RWPE2 (cell line): ENCODE data around the gene WHRN.

Experiments used
- ATAC-seq: fragments of 200-7000 bp; cut with Tn5 transposase; 3 replicates; pipeline ENCODE4 v1.9.1; 2021; ENCODE audit warnings: low read depth
- DNase-seq: peaks from one replicate; pipeline ENCODE4 v3.0.0-alpha.2; 2020; ENCODE audit warnings: low spot score
- H3K27ac ChIP-seq: fragments of 450-650 bp; 2 replicates; pipeline ENCODE4 v1.5.1; 2017; ENCODE audit warnings: mild to moderate bottlenecking; ENCODE audit not compliant: poor library complexity, severe bottlenecking
- H3K27me3 ChIP-seq: fragments of 250-450 bp; sonication (Bioruptor Pico); 2 replicates; pipeline ENCODE4 v1.5.1; 2021; ENCODE audit warnings: mild to moderate bottlenecking, moderate library complexity; ENCODE audit not compliant: insufficient read depth, poor library complexity, severe bottlenecking
- H3K36me3 ChIP-seq: fragments of 250-450 bp; sonication (Bioruptor Pico); 2 replicates; pipeline ENCODE4 v1.5.1; 2020; ENCODE audit warnings: low read depth, mild to moderate bottlenecking, moderate library complexity
- H3K4me1 ChIP-seq: fragments of 250-450 bp; sonication (Bioruptor Pico); 2 replicates; pipeline ENCODE4 v1.5.1; 2021; ENCODE audit warnings: mild to moderate bottlenecking, moderate library complexity; ENCODE audit not compliant: insufficient read depth, poor library complexity, severe bottlenecking
- H3K4me3 ChIP-seq: fragments of 250-450 bp; sonication (Bioruptor Pico); 2 replicates; pipeline ENCODE4 v1.5.1; 2021; ENCODE audit warnings: mild to moderate bottlenecking, moderate library complexity; ENCODE audit not compliant: severe bottlenecking
- H3K9me3 ChIP-seq: fragments of 250-450 bp; sonication (Bioruptor Pico); 2 replicates; pipeline ENCODE4 v1.5.1; 2021; ENCODE audit warnings: mild to moderate bottlenecking, moderate library complexity; ENCODE audit not compliant: severe bottlenecking
- TF ChIP-seq, protein P1 (sequence below): fragments of 450-650 bp; IDR thresholded peaks from one replicate; pipeline ENCODE4 v1.5.1; 2017; ENCODE audit warnings: mild to moderate bottlenecking, moderate library complexity; ENCODE audit not compliant: poor library complexity, severe bottlenecking

Gene WHRN

DNA sequence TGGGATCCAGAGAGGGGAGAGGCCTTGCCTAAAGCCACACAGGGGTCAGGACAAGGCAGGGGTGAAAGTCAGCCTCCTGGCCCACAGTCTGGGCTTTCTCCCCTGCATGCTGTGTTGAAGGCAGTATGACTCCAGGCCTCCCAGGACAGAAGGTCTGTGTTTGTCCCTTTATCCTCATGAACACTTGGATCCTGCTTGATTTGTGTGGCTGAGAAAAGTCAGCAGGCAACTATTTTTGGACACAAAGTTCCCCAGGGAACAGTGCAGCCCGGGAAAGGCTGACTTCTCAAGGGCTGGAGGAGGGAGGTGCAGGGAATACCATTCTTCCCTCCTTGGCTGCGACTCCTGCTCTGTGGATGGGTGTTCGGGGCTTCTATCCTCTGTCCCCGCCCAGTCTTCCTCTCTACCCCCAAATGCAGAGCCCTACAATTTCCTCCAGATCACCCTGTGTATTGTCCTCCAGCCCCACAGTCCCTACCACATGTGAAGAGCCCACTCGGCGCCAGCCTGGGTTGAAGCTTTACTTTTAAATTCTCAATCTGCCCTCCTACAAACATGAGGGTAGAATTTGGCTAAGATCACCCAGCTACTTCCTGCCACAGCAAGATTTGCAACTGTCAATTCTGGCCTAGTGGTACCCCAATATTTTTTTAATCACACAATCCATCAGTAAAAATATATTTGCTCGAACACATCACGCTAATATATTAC is 121.6 kb downstream of the WHRN start:
- Histone ChIP-seq H3K9me3 (no peaks in the 10 kb centered on the region), H3K36me3 (0 out of 2 replicates have a peak, but pooled peaks cover 3% of the 10 kb centered on the region), H3K4me1 (peaks cover 21% of the 10 kb centered on the region), H3K4me3 (no peak overlapping the region), H3K27me3 (no peaks in the 10 kb centered on the region), H3K27ac (no peak overlapping the region)
- TF ChIP-seq, protein P1, sequence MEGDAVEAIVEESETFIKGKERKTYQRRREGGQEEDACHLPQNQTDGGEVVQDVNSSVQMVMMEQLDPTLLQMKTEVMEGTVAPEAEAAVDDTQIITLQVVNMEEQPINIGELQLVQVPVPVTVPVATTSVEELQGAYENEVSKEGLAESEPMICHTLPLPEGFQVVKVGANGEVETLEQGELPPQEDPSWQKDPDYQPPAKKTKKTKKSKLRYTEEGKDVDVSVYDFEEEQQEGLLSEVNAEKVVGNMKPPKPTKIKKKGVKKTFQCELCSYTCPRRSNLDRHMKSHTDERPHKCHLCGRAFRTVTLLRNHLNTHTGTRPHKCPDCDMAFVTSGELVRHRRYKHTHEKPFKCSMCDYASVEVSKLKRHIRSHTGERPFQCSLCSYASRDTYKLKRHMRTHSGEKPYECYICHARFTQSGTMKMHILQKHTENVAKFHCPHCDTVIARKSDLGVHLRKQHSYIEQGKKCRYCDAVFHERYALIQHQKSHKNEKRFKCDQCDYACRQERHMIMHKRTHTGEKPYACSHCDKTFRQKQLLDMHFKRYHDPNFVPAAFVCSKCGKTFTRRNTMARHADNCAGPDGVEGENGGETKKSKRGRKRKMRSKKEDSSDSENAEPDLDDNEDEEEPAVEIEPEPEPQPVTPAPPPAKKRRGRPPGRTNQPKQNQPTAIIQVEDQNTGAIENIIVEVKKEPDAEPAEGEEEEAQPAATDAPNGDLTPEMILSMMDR = no peak
- no peak for DNase-seq
- no peak for ATAC-seq

DNA sequence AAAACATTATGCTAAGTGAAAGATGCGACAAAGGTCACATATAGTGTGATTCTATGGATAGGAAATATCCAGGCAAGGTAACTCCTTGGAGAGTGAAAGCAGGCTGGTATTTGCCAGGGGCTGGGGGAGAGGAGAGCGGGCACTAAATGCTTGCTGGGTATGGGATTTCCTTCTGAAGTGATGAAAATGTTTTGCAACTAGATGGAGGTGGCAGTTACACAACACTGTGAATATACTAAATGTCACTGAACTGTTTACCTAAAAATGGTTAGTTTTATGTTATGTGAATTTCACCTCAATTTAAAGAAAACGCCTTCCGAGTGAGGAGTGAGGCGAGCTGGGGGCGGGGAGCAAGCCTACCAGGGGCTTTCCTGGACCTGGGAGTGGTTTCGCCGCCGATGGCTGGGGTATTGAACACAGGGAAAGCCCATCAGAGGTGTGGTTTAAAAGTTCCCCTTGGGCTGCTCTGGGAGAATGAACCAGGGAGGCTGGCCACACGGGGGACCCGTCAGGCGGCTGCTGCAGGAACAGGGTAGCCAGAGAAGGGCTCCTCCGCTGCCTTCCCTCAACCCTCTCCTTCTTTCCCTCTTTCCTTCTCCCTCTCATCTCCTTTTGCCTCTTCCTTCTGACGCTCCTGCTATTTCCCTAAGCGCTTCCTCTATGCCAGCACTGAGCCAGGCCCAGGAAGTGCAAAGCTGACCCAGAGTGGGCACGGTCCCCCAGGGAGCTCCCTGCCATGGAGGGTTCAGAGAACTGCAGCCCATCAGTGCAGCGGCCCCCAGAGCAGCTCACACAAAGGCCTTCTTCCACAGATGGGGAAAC is 122.4 kb downstream of the WHRN start:
- no peaks in the 10 kb centered on the region for H3K9me3 ChIP-seq
- no peak for DNase-seq
- 0 out of 2 replicates have a peak, but pooled peaks cover 3% of the 10 kb centered on the region for H3K36me3 ChIP-seq
- no peak overlapping the region for H3K4me3 ChIP-seq
- ATAC-seq = no peak
- TF ChIP-seq, protein P1 = no peak
- H3K27me3 ChIP-seq = no peaks in the 10 kb centered on the region
- H3K4me1 ChIP-seq = peaks cover 20% of the 10 kb centered on the region
- H3K27ac ChIP-seq = no peak overlapping the region

DNA sequence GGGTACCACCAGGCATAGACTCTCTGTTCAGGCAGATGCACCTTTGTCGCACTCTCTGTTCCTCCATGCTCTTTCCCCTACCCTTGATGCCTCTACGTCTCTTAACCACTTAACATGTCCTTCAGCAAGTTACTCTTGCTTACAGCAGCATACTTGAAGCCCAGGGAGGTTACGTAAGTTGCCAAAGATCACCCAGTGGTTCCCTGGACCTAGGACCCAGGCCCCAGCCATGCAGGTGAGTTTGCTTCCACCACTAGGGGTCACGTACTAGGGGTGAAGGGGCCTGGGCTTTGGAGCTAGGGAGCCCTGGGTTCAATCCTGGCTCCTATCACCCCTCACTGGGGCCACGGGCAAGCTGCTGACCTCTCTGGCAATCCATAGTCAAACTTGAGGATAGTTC is 126.4 kb downstream of the WHRN start:
- 0 out of 2 replicates have a peak, but pooled peaks cover 3% of the 10 kb centered on the region for H3K36me3 ChIP-seq
- DNase-seq (no peak), ATAC-seq (no peak)
- no peaks in the 10 kb centered on the region for H3K27me3 ChIP-seq
- no peaks in the 10 kb centered on the region for H3K9me3 ChIP-seq
- no peak overlapping the region for H3K4me3 ChIP-seq
- H3K4me1 ChIP-seq = no peaks in the 10 kb centered on the region
- TF ChIP-seq, protein P1 = no peak
- H3K27ac ChIP-seq = no peak overlapping the region

DNA sequence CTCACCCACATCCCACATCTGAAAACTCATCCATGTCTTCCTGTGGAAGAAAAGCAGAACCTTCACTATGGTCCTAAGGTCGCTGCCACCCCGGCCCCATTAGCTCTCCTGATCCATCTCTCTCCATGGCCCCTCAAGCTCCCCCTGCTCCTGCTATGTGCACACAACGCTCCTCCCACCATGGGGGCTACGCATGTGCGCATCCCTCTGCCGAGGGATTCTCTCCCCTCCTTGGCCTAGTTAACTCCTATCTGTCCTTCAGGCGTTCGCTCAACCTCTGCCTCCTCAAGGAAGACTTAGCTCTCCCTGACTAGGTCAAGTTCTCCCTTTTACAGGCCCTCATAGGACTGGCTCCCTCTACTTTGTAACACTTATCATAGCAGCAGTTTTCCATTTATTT is 127.3 kb downstream of the WHRN start:
- Histone ChIP-seq H3K27me3 (no peaks in the 10 kb centered on the region), H3K4me1 (no peaks in the 10 kb centered on the region), H3K27ac (no peak overlapping the region), H3K9me3 (no peaks in the 10 kb centered on the region), H3K4me3 (no peak overlapping the region), H3K36me3 (0 out of 2 replicates have a peak, but pooled peaks cover 3% of the 10 kb centered on the region)
- DNase-seq (no peak), ATAC-seq (no peak)
- TF ChIP-seq, protein P1 = no peak
